PC-9 (cell line): ENCODE data around the gene KIF17.

Experiments used
- EZH2 ChIP-seq: fragments of 200-600 bp; sonication (generic); IDR thresholded peaks from 2 replicates; pipeline ENCODE4 v1.8.0; 2017; ENCODE audit warnings: antibody characterized with exemption, low read depth
- TF ChIP-seq, protein P1 (sequence below): fragments of 200-600 bp; sonication (generic); conservative IDR thresholded peaks from 2 replicates; pipeline ENCODE4 v1.6.1; 2017; ENCODE audit warnings: mixed run types, antibody characterized with exemption, mild to moderate bottlenecking, moderate library complexity

DNA sequence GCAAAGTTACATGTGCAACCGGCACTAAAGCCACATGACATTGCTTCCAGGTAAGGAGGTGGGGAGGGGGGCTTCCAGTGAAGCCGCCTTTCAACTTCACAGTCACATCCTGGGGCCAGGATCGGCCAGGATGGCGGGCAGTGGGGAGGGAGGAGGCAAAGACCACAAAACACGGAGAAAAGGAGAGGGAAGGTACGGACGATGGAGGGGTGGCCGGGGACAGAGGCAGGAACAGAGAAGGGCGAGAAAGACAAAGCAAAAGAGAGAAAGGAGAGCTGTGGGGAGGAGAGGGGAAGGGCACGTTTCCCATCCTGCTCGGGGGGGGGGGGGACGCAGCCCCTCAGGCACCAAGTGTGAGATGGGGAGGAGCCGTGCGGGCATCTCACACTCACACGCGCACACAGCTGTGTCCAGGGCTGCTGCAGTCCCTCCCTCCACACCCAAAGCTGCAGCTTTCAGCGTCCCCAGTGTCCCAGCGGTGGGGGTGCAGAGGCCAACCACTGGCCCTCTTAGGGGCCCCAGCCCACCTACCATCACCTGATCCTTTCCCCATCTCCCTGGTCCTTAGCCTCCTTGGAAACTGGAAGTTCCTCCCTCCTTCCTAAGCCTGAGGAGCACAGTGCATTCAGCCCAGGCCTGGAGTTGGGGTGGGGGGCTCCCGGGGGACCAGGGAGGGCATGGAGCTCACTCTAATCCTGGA lies 12.3 kb upstream of the KIF17 start:
- TF ChIP-seq, protein P1, sequence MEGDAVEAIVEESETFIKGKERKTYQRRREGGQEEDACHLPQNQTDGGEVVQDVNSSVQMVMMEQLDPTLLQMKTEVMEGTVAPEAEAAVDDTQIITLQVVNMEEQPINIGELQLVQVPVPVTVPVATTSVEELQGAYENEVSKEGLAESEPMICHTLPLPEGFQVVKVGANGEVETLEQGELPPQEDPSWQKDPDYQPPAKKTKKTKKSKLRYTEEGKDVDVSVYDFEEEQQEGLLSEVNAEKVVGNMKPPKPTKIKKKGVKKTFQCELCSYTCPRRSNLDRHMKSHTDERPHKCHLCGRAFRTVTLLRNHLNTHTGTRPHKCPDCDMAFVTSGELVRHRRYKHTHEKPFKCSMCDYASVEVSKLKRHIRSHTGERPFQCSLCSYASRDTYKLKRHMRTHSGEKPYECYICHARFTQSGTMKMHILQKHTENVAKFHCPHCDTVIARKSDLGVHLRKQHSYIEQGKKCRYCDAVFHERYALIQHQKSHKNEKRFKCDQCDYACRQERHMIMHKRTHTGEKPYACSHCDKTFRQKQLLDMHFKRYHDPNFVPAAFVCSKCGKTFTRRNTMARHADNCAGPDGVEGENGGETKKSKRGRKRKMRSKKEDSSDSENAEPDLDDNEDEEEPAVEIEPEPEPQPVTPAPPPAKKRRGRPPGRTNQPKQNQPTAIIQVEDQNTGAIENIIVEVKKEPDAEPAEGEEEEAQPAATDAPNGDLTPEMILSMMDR: no peak
- no peak for TF ChIP-seq EZH2
